Fibroblast of the conjunctiva (primary cell): ENCODE results near the gene SALL3.

ENCODE experiments used
- DNase-seq: peaks from one replicate; pipeline ENCODE4 v3.0.0-alpha.2; 2010; ENCODE audit warnings: low read depth

Gene SALL3

DNA sequence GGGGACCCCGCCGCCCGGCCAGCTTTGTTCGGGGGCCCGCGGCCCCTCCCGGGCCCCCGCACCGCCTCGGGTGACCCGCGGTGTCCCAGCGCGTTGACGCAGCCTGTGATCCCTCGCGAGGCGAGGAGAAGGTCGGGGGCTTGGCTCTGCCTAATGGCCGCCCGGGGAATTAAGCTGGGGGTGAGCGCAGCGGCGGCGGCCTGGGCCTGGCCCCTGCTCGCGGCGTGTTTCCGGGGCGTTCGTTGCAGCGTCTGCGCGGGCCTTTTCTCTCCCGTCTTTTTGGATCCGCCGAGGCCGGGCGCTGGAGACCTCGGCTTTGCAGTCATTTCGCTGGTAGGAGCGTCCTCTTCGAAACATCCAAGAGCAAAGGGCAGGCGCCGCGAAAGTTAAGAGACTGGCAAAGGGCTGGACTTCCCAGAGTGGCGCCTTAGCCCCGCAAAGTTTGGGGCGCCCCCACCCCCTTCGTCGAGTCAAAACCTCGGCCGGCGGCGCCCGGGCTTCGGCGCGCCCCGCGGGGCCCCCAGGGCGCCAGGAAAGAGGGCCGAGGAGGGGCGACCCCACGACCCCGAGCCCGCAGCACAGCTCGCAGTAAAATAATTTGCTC, 1.3 kb downstream of the SALL3 start:
- DNase-seq: no peak

DNA sequence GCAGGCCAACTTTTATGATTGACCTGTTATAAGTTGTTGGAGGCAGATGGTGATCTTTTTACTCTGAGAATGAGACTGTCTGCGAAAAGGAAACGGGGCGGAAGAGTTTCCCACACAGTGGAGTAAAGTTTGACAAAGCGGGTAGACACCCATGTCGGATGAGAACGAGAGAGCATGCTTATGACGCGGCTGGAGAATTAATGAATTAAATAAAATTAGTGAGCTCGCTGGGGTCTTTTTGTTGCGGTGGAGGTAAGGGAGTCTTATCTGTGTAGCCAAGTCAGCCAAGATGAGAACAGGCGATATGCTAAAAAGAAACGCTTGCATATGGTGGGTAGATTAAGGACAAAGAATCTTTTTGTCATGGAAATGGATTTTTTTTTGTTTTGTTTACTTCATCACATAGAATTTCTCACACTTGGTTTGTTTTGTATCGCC, 1.8 kb downstream of the SALL3 start:
- no peak for DNase-seq

DNA sequence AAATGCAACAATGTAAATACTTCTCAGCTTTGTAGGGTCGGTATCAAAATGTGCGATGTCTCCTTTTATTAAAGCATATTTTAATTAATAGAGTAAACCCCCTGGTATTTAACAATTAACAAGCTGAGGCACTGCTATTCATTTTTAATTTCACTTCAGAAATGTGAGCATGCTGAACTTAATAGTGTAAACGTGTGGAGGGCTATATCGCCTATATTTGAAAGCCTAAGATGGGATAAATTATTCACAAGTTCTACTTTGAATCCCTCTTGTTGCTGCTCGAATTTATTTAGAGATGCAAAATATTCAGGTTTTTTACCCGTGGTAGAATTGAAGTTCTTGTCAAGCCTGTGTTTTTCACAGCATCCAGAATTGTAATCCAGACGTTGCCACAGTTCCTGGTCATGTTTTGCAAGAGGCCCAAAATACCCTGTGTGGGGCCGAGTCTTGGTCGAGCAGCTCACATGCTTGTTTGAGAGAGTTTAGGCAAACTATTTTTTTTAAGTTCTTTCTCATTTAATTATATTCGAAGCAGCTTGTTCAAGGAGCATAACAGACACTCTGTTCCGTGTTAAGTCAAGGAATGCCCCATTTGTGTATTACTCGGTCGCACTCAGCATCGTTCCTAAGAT, 2.5 kb downstream of the SALL3 start:
- DNase-seq: no peak

DNA sequence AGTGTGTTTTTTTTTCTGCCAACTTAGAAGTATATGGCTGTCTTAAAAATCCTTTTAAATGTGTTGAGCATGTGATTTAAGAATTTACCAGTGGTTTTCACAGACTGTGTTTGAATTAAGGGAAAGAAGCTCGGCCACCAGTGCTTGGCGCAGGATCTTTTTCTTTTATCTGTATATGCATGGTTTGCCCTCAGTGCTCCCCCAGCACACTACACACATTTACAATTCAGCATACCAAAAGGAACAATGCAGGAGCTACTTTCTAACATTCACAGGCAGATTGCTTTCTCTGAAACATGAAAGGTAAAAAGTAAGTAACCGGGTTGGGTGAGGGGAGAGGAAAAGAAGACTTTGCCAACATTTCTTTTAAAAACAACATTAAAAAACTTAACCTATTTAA, 3.9 kb downstream of the SALL3 start:
- no peak for DNase-seq

DNA sequence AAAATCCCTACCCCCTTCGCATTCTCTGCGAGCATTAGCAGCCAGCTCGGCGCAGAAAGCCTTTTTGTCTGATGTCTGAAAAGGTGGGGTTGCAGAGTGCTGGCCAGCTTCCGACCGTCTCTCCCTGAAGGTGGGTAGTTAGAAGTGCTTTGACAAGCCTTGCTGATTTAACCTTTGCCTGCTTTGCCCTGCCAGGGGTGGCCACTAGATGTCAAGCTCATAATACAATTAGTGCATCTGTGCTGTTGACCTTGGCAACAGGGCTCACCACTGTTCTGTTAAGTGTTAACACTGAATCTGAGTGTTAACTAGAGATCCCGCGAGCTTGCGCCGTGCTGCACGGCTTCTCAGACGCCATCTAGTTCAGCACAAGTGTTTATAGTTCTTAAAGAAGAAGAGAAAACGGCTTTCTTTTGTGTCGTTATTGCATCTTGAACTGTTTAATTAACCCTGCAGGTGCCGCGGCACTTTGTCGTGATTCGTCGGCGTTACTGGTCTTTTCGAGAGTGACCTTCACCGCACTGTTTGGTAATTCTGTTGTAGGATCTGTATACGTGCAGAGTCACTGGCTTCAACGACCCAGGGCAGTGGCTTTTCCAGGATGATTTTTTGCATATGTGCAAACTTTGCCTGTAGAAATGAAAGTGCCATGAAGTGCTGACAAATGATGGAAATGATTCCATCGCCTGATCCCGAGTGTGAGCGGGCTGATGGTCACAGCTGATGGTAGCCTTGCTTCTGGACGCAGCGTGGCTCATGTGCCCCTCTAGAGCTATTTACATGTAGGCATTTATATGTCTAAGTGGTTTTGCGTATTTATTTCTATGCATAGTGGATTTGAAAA, 5.5 kb downstream of the SALL3 start:
- no peak for DNase-seq

DNA sequence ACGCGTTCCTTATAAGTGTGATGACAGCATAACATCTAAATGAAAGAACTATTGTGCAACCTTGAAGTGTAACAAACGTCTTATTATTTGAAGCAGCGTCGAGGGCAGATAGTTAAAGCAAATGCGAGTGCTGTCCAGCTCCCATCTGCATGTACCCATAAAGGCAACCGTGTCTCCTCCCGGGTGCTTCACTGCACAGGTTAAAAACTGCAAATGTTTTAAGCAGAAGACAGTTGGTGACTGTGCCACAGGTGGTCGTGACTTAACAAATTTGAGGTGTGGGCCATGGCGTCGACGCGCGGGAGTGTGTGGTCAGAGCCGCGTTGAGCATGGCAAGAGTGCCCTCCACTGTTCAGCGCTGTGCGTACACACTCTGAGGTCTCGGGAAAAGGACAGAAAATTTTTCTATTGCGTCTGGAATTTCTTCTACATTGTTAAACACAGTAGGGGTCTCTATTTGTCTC, 6.4 kb downstream of the SALL3 start:
- DNase-seq: no peak

DNA sequence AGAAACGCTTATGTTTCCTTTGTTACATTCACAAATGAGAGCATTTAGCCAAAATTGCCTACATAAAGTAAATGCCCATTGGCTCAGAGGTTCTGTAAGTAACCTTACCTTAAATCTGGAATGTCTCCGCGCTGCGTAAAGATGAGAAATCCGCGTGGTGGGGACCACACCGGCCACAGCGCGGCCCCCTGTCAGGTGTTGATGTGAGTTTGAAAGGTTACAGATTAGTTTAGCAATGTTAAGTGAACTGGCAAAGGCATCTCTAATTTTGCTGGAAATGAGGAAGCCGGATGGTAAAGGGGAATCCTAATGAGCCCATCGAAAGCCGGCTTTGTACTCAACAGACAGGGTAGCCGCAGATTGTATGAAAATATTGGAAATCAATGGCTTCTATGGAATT, 11.8 kb downstream of the SALL3 start:
- no peak for DNase-seq

DNA sequence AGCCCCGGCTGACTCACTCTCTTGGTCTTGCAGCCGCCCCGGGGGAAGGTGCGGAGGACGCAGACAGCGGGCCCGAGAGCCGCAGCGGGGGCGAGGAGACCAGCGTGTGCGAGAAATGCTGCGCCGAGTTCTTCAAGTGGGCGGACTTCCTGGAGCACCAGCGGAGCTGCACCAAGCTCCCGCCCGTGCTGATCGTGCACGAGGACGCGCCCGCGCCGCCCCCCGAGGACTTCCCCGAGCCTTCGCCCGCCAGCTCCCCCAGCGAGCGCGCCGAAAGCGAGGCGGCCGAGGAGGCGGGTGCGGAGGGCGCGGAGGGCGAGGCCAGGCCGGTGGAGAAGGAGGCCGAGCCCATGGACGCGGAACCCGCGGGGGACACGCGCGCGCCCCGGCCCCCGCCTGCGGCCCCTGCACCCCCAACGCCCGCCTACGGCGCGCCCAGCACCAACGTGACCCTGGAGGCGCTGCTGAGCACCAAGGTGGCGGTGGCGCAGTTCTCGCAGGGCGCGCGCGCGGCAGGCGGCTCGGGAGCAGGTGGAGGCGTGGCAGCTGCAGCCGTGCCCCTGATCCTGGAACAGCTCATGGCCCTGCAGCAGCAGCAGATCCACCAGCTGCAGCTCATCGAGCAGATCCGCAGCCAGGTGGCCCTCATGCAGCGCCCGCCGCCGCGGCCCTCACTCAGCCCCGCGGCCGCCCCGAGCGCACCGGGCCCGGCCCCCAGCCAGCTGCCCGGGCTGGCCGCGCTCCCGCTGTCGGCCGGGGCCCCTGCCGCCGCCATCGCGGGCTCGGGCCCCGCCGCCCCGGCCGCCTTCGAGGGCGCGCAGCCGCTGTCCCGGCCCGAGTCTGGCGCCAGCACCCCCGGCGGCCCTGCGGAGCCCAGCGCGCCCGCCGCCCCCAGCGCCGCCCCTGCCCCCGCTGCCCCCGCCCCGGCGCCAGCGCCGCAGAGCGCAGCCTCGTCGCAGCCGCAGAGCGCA, 12.7 kb downstream of the SALL3 start:
- no peak for DNase-seq

DNA sequence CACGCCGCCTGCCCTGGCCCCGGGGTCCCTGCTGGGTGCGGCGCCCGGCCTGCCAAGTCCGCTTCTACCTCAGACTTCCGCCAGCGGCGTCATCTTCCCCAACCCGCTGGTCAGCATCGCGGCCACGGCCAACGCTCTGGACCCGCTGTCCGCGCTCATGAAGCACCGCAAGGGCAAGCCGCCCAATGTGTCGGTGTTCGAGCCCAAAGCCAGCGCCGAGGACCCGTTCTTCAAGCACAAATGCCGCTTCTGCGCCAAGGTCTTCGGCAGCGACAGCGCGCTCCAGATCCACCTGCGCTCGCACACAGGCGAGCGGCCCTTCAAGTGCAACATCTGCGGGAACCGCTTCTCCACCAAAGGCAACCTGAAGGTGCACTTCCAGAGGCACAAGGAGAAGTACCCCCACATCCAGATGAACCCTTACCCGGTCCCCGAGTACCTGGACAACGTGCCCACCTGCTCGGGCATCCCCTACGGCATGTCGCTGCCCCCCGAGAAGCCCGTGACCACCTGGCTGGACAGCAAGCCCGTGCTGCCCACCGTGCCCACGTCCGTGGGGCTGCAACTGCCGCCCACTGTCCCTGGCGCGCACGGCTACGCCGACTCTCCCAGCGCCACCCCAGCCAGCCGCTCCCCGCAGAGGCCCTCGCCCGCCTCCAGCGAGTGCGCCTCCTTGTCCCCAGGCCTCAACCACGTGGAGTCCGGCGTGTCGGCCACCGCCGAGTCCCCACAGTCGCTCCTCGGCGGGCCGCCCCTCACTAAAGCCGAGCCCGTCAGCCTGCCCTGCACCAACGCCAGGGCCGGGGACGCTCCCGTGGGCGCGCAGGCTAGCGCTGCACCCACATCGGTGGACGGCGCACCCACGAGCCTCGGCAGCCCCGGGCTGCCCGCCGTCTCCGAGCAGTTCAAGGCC, 13.7 kb downstream of the SALL3 start:
- no peak for DNase-seq

DNA sequence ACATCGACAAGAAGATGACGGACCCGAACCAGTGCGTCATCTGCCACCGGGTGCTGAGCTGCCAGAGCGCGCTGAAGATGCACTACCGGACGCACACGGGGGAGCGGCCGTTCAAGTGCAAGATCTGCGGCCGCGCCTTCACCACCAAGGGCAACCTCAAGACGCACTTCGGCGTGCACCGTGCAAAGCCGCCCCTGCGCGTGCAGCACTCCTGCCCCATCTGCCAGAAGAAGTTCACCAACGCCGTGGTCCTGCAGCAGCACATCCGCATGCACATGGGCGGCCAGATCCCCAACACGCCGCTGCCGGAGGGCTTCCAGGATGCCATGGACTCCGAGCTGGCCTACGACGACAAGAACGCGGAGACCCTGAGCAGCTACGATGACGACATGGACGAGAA, 14.4 kb downstream of the SALL3 start:
- DNase-seq: no peak

DNA sequence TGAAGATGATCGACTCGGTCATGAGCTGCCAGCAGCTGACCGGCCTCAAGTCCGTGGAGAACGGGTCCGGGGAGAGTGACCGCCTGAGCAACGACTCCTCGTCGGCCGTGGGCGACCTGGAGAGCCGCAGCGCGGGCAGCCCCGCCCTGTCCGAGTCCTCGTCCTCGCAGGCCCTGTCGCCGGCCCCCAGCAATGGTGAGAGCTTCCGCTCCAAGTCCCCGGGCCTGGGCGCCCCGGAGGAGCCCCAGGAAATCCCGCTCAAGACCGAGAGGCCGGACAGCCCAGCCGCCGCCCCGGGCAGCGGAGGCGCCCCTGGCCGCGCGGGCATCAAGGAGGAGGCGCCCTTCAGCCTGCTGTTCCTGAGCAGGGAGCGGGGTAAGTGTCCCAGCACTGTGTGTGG, 14.9 kb downstream of the SALL3 start:
- DNase-seq: no peak

DNA sequence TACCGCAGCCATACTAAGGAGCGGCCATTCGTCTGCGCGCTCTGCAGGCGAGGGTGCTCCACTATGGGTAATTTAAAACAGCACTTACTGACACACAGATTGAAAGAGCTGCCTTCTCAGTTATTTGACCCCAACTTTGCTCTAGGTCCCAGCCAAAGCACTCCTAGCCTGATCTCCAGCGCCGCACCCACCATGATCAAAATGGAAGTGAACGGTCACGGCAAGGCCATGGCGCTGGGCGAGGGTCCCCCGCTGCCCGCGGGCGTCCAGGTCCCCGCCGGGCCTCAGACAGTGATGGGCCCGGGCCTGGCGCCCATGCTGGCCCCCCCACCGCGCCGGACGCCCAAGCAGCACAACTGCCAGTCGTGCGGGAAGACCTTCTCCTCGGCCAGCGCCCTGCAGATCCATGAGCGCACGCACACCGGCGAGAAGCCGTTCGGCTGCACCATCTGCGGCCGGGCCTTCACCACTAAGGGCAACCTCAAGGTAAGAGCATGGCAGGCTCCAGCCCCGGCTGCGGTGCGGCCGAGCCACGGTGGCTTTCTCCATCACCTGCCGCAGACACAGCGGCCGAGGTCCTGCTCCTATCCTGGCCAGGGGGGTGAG, 15.5 kb downstream of the SALL3 start:
- DNase-seq: no peak

DNA sequence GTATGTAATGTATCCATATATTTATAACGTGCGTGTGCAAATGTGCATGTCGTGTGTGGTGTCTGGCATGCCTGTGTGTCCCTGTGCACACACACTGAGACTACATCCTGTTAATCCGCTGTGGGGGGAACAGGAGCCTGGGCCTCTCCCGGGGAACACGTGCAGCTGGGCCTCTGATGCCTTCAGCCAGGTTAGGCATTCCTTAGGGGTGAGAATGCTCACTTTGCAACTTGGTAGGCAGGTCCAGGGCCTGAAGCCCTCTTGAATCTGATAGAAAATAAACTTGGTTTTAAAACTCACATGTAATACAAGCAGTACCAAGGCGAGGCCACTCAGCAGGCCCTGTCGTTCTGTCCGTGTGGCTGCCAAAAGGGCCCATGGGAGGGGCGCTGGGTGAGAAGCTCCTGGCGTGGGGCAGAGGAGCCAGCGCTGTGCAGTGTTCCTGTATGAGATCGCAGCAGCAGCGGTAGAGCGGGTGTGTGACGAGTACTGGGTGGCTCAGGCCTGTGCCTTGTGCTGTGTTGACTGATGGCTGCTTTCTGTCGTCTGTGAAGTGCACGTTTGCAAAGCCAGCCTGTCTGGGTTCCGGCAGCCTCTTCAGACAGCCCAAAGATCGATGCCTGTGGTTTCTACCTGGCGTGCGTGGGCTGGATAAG, 16.2 kb downstream of the SALL3 start:
- no peak for DNase-seq

DNA sequence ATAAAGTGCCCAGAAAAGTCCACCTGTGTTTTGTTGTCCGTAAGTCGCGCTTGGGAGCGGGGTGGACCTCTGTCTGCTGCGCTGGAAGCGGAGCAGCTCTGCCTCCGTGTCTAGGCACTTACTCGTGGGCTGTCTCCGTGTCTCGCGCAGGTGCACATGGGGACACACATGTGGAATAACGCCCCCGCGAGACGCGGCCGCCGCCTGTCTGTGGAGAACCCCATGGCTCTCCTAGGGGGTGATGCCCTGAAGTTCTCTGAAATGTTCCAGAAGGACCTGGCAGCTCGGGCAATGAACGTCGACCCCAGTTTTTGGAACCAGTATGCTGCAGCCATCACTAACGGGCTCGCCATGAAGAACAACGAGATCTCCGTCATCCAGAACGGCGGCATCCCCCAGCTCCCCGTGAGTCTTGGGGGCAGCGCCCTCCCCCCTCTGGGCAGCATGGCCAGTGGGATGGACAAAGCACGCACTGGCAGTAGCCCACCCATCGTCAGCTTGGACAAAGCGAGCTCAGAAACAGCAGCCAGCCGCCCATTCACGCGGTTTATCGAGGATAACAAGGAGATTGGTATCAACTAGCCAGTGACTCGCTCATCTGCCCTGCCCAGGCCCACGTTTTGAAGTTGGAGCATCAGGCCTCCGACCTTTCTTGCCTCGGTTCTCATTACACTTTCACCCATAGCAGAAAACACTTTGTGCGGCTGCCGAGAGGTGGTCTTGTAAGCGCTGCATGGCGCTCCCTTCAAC, 17.3 kb downstream of the SALL3 start:
- no peak for DNase-seq

DNA sequence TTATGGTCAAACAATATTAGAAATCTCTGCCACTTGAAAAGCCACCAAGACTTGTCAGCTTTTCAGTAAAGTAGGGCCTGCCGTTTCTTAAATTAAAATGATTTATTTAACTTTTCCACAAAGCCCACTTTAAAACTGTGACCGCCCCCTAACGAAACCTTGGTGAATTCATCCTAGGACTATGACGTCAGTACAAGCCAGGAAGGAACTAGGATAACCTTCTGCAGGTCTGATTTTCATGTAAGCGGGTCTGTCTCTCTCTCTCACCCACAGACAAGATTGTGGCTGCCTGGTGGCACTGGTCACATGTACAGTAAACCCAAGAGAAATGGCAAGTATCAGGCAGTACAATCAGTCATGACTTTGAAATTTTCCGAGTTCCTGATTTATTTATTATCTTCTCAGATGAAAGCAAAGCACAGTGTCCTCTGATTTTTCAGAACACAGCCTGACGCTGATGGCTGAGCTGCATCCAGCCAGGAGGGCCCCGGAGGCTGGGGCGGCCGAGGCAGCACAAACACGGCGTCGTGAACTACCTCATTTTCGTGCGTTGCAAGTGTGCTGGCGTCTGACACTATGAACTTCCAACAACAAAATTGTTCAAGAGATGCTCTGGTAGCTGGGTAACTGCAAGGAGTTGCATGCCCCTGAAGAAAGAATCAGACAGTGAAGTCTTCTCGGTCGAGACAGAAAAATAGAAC, 18.9 kb downstream of the SALL3 start:
- no peak for DNase-seq

DNA sequence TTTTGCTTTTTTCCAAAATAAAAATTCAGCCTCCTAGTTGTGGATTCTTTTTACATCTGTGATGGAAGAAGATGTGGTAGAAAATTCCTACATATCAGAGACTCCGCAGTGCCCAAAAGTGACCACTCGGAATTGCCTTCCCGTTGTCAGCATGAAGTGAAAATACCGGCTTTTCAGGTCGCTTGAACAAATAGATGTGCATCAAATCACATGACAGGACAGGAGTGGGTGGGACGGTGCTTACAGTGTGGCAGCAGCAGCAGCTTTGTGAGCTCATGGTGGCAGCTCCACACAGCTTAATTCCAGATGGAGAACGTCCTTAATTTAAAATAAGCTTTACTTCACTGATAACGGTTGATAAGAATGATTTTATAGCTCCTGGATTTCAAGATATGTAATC, 20.3 kb downstream of the SALL3 start:
- DNase-seq: no peak

DNA sequence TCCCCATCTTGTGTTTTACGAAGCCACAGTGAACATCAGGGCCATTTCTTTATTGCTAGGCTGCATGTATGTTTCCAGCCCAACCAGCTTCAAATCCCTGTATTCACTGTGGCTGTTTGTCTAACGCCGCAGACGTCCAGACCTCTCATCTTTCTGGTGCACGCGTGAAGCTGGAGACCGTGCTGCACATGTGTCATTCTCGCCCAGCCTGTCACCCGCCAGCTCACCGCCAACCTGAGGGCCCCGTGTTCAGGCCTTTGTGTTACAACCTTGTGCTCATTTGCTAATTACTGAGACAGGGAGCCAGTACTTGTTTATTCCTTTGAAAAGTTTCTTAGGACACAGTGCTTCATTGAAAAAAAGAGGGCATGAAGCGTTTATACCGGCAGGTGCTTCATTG, 21.4 kb downstream of the SALL3 start:
- DNase-seq: no peak

DNA sequence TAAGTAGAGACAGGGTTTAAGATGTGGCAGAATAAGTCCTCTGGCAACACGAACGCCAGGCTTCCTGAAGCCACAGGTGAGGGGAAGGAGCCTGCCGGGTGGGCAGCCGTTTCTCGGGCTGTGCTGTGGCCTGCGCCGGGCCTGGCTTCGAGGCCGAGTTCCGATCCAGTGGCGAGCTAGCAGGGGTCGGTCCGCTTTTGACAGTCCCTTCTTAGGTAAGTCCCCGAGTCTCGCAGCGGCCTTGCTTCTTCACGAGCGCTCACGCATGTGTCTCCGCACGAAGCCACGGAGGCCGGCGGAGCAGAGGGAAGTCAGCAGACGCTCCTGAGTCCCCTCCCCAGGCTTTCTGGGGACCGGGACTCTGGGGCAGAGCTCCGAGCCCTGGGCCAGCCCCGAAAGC, 26.0 kb downstream of the SALL3 start:
- no peak for DNase-seq
